Activated T-cell treated with anti-CD3 and anti-CD28 coated beads for 24 hours (primary cell): ENCODE results near the gene MASP1.
"Not testable (repeated sequence)": the region's sequence is repeated elsewhere in the genome, so short reads cannot be mapped to it uniquely, and the experiment has no call there.

Source experiments
- DNase-seq: peaks from one replicate; pipeline ENCODE4 v3.0.0-alpha.2; 2020; ENCODE audit warnings: low read depth

The MASP1 gene

GRCh38 chr3:187227658-187228258 is 63.8 kb downstream of the MASP1 start:
- DNase-seq = no peak

GRCh38 chr3:187223799-187224198 is 67.7 kb downstream of the MASP1 start:
- no peak for DNase-seq

- DNase-seq = no peak
These were observed 68.7 kb downstream of the MASP1 start for GRCh38 chr3:187222801-187223200.

- DNase-seq = no peak
These were observed 76.1 kb downstream of the MASP1 start for GRCh38 chr3:187215460-187215859.

DNA sequence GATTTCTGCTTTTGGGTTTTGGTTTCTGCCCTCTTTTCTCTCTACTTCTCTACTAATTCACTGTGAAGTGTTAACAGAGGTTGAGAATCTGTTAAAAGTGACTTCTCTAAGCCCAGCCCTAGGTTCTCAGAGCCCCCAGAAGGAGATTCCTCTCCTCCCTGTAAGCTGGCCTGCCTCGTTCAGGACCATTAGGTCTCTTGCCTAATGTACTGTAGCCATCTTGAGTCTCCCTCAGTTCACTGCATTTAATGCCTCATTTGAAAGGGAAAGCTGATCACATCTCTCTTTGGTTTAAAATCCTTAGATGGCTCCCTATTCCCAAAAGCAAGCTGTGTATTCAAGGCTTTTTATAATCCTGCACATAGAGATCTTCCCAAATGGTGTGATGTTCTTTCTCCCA is 77.9 kb downstream of the MASP1 start:
- no peak for DNase-seq

DNA sequence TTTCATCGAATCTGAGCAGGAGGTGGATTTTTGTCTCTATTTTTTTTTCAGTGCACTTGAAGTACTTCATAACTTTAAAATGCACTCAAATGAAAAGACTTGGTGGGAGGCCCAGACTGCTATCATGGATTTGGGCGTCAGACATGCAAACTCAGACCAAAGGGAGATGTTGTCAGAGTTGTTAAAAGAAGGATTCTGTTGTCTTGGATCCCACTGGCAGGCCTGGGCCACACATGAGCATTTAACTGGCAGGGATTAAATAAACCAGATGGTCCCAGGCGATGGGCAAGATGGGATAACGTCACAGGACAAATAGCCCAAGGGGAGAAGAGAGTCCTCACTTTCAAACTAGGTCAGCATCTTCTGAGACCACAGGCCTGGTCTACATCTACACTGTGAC is 78.8 kb downstream of the MASP1 start:
- DNase-seq = no peak

DNA sequence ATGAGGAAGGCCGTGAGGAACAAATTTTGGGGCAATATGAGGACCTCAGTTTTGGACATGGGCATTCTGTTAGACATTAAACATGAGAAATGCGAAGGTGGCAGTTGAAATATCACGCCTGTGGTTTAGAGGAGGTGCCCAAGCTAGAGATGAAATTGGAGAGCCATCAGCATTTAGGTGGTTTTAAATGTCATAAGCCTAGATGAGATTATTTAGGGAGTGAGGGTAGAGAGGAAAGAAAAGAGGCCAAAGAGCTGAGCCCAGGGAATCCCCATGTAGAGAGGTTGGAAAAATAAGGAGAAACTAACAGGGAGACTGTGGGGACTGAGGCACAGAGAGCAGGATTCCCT is 79.4 kb downstream of the MASP1 start:
- DNase-seq = no peak

- no peak for DNase-seq
These were observed 79.9 kb downstream of the MASP1 start for GRCh38 chr3:187211532-187212195.

DNA sequence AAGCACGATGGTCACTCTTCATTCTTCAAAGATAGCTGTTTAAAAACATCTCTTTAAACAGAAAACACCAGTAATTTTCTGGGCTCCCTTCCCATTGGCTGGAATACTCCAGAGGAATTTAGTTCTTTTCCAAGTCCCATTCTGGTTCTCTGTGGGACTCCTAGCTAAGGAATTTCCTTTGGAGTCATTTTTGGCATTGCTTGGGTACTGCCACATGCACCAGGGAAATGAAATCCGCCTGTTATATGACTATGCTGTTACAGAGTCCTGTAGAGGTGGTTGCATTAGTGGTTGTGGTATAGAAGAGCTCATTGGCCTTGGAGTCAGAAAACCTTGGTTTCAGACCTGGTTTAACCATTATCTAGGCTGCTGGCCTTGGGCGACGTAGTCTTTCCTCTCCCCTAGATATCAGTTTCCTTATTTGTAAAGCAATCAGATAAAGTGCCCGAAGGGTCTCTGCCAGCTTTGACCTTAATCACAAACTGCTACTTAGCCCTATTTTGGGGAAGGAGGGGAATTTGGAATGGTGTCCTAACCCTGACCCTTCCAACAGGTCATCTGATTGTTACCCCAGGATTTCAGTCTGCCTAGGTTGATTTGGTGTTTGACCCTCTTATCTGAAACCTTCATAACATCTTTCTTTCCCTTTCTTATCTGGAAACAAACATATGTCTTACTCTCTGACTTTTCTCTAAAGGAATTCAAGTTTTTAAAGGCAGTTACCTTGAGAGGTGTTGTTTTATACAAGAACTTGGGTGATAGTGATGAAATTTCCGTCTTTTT is 80.8 kb downstream of the MASP1 start:
- no peak for DNase-seq

- no peak for DNase-seq
These were observed 81.4 kb downstream of the MASP1 start for GRCh38 chr3:187210091-187210490.

- DNase-seq = no peak
These were observed 82.0 kb downstream of the MASP1 start for GRCh38 chr3:187209491-187209890.

DNA sequence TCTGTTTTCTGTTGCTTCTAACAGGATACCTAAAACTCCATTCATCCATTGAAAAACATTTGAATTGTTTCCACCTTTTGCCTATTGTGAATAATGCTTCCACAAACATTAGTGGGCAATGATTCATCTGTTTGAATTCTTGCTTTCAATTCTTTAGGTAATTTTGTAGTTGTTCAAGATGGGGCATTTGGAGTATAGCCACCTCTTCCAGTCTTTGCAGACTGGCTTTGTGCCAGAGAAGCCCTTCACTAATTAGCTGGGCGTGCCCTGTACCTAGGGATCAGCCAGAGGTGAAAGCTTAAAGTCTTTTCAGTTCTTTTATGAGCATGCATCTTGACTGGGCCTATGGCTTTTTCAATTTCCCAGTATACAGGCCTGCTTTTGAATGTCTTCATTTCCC is 83.4 kb downstream of the MASP1 start:
- DNase-seq = no peak

DNA sequence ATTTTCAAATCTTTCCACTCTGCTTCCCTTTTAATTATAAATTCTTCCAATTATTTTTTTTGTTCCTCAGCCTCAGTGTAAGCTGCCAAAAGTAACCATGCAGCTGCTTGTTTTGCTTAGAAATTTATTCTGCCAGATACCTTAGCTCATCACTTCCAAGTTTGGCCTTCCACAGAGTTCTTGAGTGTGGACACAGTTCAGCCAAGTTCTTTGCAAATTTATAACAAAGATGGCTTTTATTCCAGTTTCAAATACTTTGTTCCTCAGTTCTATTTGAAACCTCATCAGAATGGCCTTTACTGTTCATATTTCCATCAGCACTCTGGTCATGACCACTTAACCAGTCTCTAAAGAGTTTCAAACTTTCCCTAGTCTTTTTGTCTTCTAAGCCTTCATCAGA is 83.9 kb downstream of the MASP1 start:
- DNase-seq = no peak

- no peak for DNase-seq
These were observed 84.5 kb downstream of the MASP1 start for GRCh38 chr3:187207062-187207461.

DNA sequence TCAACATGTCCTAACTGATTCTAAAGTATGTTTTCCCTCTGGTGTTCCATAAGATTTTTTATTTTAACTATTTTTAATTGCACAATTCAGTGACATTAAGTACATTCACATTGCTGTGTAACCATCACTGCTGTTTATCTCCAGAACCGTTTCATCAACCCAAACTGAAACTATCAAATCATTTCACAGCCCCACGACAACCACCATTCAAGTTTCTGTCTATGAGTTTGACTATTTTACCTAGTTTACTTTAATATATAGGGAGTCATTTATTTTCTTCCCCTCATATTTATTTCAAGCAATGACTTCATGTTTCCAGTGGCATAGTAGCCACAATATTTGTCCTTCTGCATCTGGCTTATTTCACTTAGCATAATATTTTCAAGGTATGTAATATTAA is 85.9 kb downstream of the MASP1 start:
- DNase-seq = no peak

DNA sequence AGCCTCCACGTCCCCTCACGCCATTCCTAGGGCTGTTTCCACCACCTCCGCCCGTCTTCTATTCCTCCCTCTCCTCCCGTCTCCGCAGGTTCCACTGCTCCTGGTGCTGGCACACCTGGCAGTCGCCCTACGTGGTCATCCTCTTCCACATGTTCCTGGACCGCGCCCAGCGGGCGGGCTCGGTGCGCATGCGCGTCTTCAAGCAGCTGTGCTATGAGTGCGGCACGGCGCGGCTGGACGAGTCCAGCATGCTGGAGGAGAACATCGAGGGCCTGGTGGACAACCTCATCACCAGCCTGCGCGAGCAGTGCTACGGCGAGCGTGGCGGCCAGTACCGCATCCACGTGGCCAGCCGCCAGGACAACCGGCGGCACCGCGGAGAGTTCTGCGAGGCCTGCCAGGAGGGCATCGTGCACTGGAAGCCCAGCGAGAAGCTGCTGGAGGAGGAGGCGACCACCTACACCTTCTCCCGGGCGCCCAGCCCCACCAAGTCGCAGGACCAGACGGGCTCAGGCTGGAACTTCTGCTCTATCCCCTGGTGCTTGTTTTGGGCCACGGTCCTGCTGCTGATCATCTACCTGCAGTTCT is 92.0 kb downstream of the MASP1 start:
- not testable (repeated sequence) for DNase-seq

DNA sequence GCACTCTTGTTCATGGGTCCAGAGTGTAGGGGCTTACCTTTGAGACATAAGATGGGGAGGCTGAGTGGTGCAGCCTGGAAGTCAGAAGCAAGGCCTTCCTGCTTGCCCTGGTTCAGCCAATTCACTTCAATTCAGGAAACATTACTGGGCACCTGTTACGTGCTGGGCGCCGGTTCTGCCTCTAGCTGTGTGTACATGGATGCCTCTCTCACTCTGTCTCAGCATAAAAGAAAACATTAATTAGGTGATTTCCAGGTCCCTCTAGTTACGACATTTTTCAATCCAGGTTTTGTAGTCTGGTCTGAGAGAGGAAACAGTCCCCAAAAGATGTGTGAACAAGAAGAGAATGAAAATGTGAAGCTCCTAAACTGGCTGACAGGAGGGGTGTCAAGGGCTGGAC is 93.0 kb downstream of the MASP1 start:
- no peak for DNase-seq

GRCh38 chr3:187197335-187197649 is 94.2 kb downstream of the MASP1 start, which contains the start of gene RTP1:
Gene RTP1, plus strand, starts transcription at chr3:187197486. Its CDS starts 30 bp downstream, at chr3:187197516.
- no peak for DNase-seq

- DNase-seq = no peak
These were observed 94.8 kb downstream of the MASP1 start for GRCh38 chr3:187196573-187197334.

DNA sequence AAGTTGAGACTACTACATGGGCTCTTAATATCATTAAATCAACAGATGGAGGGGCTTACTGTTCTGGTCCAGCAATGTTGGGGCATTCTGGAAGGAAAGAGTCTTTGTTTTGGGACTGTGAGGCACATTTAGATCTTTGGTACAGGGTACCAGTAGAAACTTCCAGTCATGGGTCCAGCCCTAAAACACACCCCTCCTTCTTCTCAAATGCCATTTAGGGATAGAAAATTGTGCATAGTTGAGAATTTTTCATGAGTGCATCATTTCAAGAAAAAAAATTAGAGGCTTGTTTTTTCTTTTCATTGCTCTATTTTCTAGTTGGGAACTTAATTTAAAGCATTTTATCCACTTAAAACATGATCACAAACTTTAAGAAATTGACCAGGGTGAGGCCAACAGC is 98.4 kb downstream of the MASP1 start:
- no peak for DNase-seq

- no peak for DNase-seq
These were observed 100.3 kb downstream of the MASP1 start for GRCh38 chr3:187191271-187191670.

GRCh38 chr3:187188931-187189330 is 102.6 kb downstream of the MASP1 start:
- no peak for DNase-seq
